ENCODE data around the gene GRM8.

GRM8 gene

DNA sequence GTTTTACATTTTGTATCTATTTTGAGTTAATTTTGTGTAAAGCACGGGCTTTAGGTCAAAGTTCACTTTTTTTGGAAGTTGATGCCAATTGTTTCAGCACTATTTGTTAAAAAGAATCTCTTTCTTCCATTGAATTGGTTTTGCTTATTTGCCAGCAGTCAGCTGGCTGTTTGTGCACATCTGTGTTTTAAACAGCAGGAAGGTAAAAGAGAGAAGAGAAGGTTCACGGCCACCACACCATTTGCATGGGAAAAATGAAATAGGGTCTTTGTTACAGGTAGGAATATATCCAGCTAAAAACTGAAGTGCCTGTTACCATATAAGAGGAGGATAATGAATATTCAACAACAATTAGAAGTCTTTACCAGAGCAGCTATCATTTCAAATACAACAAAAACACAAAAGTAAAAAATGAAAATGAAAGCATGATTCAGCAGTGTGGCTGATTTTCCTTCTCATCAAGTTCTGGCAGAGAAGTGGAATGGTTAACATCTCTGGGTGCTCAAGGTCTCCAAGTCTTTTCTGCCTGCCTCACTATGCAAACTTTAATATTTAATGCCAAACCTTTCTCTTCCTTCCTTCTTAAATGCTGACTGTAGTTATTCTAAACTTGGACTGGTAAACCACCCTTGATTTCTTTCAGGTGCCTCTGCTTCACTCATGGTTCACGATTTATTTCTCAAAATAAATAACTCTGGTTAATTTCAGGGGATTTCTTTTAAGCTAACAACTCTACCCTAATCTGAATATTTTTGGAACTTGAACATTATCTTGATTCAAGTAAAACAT is 841.5 kb downstream of the GRM8 start:
- no peak for DNase-seq

DNA sequence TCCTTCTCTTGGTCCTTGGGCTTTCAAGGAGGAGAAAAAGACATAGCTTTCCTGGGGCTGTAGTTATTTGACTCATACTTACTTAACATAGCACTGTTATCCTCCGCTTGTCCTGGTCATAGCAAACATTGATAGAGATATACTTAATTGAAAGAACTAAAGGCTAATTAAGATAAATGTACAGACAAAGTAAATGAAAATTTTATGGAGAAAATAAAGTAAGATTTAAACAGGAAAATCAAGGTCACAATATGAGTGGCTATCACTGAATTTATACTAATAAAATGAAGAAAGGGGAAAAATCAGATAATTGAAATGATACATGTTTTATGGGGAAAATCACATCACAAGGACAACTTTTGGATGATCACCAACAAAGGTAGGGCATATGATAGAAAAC is 849.7 kb downstream of the GRM8 start:
- no peak for DNase-seq

DNA sequence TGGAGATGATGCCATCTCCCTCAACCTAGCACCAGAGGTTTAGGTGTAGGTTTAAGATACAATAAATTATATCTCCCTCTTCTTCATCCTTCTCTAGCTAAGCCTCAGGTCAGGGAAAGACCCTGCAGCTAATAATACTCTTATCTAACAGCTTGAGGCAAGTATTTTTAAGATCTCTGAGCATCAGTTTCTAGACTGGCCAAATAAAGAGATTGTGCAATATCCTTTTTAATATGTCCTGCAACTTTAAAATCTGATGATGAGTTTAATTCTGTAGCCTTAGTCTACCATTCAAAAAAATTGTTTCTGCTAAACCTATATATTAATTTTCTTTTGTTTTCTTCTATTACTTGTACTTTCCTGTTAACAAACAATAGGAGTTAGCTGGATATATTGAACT is 850.8 kb downstream of the GRM8 start:
- DNase-seq: no peak

DNA sequence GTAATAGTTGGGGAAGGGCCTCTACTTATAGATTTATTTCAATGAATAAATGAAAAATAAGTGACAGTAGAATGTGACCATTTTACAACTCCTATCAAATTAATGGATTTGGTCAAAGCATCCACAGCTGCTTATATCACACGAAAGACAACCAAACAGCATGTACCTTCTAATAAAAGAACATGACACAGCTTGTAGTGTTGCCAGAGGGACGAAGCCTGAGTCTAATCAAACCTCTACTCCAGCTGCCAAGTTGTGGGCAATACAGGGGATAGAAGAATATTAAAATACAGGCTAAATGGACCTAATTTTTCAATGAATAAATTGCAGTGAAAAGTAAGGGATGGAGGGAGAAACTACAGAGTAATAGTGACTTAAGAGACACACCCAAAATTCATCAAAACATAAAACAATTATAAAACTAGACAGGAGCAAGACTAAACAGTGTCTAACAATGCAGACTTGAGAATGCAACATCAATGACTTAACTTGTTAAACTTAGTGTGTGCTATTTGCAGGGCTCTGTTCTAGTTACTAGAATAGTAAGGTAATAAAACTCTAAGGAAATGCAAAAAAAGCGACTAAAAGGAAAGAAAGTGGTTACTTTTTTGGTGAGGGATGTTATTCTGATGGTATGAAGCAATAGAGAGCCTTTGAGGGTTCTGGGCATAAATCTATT is 853.8 kb downstream of the GRM8 start:
- DNase-seq: no peak

DNA sequence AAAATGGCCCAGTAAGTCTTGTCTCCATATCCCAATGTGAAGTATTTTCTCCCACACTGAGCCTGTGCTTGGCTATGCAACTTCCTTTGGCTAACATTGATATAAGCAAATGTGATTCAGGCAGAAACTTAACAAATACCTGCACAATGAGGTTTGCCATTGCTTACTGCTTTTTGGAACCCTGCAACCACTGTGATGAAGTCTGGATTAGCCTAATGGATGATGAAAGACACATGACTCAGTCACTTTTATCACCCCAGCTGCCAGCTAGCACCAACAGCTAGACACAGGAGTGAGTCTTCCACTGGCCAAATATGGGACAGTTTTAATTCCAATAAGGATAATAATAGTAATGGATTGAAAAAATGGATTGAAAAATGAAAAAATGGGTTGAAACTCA is 854.5 kb downstream of the GRM8 start:
- DNase-seq: no peak

DNA sequence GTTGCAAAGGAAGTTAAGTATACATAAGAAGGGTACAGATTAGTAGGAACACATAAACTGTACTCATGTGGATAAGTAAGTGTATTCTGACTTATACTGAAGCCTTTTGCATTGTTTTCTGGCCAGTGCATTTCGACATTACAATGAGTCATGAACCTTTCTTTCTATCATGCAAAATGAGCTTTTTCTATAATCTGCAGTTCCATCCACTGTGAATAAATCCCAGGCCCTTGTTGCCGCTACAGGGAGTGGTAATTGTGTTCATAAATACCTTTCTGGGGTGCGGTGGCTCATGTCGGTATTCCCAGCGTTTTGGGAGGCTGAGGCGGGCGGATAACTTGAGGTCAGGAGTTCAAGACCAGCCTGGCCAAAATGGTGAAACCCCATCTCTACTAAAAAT is 858.3 kb downstream of the GRM8 start:
- no peak for DNase-seq

Measured in DMS79 (cell line).